GM23248 (cell line): ENCODE measurements around the gene C2orf15.

Experiments used
- EZH2 ChIP-seq: fragments of 200-600 bp; sonication (generic); IDR thresholded peaks from 2 replicates; pipeline ENCODE4 v1.6.1; 2018; ENCODE audit warnings: antibody characterized with exemption, mild to moderate bottlenecking; ENCODE audit not compliant: insufficient read depth, poor library complexity, severe bottlenecking
- EZH2phosphoT487 ChIP-seq: fragments of 200-600 bp; sonication (generic); IDR thresholded peaks from 2 replicates; pipeline ENCODE4 v1.6.1; 2018; ENCODE audit warnings: antibody characterized with exemption, moderate library complexity, mild to moderate bottlenecking, low read depth; ENCODE audit not compliant: insufficient read depth

- no peak for TF ChIP-seq EZH2phosphoT487
- TF ChIP-seq EZH2 = no peak
Measured at GRCh38 chr2:99127981-99128380, 13.5 kb upstream of the C2orf15 start.
